ENCODE measurements around the gene CACNA2D3.

DNA sequence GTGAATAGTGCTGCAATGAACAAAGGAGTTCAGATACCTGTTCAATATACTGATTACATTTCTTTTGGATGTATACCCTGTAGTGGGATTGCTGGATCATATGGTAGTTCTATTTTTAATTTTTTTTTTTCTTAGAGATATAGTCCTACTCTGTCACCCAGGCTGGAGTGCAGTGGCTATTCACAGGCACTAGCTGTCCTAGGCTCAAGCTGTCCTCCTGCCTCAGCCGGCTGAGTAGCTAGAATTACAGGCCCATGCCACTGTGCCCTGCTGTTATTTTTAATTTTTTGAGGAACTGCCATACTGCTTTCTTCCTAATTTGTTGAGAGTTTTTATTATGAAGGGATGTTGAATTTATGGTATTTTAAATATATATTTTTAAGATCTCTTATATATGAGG lies 23.0 kb upstream of the CACNA2D3 start:
- TF ChIP-seq, protein P1, sequence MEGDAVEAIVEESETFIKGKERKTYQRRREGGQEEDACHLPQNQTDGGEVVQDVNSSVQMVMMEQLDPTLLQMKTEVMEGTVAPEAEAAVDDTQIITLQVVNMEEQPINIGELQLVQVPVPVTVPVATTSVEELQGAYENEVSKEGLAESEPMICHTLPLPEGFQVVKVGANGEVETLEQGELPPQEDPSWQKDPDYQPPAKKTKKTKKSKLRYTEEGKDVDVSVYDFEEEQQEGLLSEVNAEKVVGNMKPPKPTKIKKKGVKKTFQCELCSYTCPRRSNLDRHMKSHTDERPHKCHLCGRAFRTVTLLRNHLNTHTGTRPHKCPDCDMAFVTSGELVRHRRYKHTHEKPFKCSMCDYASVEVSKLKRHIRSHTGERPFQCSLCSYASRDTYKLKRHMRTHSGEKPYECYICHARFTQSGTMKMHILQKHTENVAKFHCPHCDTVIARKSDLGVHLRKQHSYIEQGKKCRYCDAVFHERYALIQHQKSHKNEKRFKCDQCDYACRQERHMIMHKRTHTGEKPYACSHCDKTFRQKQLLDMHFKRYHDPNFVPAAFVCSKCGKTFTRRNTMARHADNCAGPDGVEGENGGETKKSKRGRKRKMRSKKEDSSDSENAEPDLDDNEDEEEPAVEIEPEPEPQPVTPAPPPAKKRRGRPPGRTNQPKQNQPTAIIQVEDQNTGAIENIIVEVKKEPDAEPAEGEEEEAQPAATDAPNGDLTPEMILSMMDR (conservative IDR thresholded peaks at IDR 0.05; ENCODE audit: low read length) = no peak
- TF ChIP-seq EZH2phosphoT487 (IDR thresholded peaks at IDR 0.05; ENCODE audit: borderline replicate concordance, low read depth, low read length) = no peak
